T-helper 1 cell treated with Interleukin-12 subunit alpha and Interleukin-12 subunit beta and Interleukin-4 antibody, amounts not matched to agents 30 ng/mL and 1 ng/mL, for 36 hours (primary cell): ENCODE measurements around the gene BRD2. TPM values are rescaled to one million over a fixed set of nuclear protein-coding genes. Genes with fewer than 3 reads are reported as not detected.

Experiments used
- intact Hi-C: fragments of 100-400 bp; cut with micrococcal nuclease; formaldehyde crosslinking; loops from one replicate; pipeline ENCODE4 v1.15.1; 2024
- total RNA-seq: library from RNA; stranded (reverse); gene quantifications from 2 replicates; pipeline ENCODE4 v1.2.3, GENCODE V29; 2022

Gene BRD2
- total RNA-seq, 1 donor from 2014 or later: 313 TPM

GRCh38 chr6:32983493-32983848, 15.1 kb downstream of the BRD2 start:
- intact Hi-C loops: no loop called here

- intact Hi-C loops: loop anchor here (1.0 to 2.0 kb wide), 5 partner anchors 8 to 99 kb away; partner anchors contain the start of gene HLA-DMA
These were observed 15.7 kb downstream of the BRD2 start for GRCh38 chr6:32983964-32984621.

- intact Hi-C loops: loop anchor here (1.0 to 2.0 kb wide), 5 partner anchors 9 to 100 kb away; partner anchors contain the start of gene HLA-DMA
These were observed 16.4 kb downstream of the BRD2 start for GRCh38 chr6:32984622-32985389.

GRCh38 chr6:32989368-32989767, 21.0 kb downstream of the BRD2 start:
- intact Hi-C loops: no loop called here

- intact Hi-C loops: no loop called here
These were observed 23.6 kb downstream of the BRD2 start for GRCh38 chr6:32991972-32992371.

GRCh38 chr6:32993363-32993973, 25.1 kb downstream of the BRD2 start:
- intact Hi-C loops: no loop called here

GRCh38 chr6:32995448-32995847, 27.1 kb downstream of the BRD2 start:
- intact Hi-C loops: no loop called here

- intact Hi-C loops: no loop called here
These were observed 31.7 kb downstream of the BRD2 start for GRCh38 chr6:33000055-33000454.

GRCh38 chr6:33001685-33002084, 33.3 kb downstream of the BRD2 start:
- intact Hi-C loops: no loop called here

- intact Hi-C loops: no loop called here
These were observed 36.5 kb downstream of the BRD2 start for GRCh38 chr6:33004940-33005339.

- intact Hi-C loops: no loop called here
These were observed 39.5 kb downstream of the BRD2 start for GRCh38 chr6:33007831-33008400.

GRCh38 chr6:33008944-33009861, 40.8 kb downstream of the BRD2 start, which contains the start of gene HLA-DOA:
HLA-DOA (minus strand) TSS chr6:33009591.
- intact Hi-C loops: no loop called here

- intact Hi-C loops: no loop called here
These were observed 42.0 kb downstream of the BRD2 start for GRCh38 chr6:33010356-33010755.

- intact Hi-C loops: loop anchor here (1.0 to 2.0 kb wide), 6 partner anchors 15 to 235 kb away; no protein-coding TSS in a partner anchor
These were observed 45.2 kb downstream of the BRD2 start for GRCh38 chr6:33013608-33014007.

GRCh38 chr6:33014841-33015634, 46.6 kb downstream of the BRD2 start:
- intact Hi-C loops: loop anchor here (1.0 to 2.0 kb wide), 6 partner anchors 14 to 233 kb away; no protein-coding TSS in a partner anchor

GRCh38 chr6:33015798-33016197, 47.4 kb downstream of the BRD2 start:
- intact Hi-C loops: loop anchor here (2.0 kb wide), 1 partner anchor 13 kb away; no protein-coding TSS in a partner anchor

GRCh38 chr6:33017018-33017417, 48.6 kb downstream of the BRD2 start:
- intact Hi-C loops: no loop called here

GRCh38 chr6:33017694-33018353, 49.4 kb downstream of the BRD2 start:
- intact Hi-C loops: no loop called here

- intact Hi-C loops: no loop called here
These were observed 50.0 kb downstream of the BRD2 start for GRCh38 chr6:33018418-33018817.
